Bone marrow (tissue), 2 donors: ENCODE data around the gene PRKCA.
"Not testable (repeated sequence)": the region's sequence is repeated elsewhere in the genome, so short reads cannot be mapped to it uniquely, and the experiment has no call there.

Experiments used
- DNase-seq, 2 donors: peaks; one replicate each; lab custom pipeline; 2025; lab: John Stamatoyannopoulos, UW

Gene PRKCA

GRCh38 chr17:66578781-66579489 is 276.5 kb downstream of the PRKCA start:
- DNase-seq: no peak

- DNase-seq: no peak
These were observed 277.1 kb downstream of the PRKCA start for GRCh38 chr17:66579556-66579955.

GRCh38 chr17:66580184-66580955 is 278.0 kb downstream of the PRKCA start:
- no peak for DNase-seq

GRCh38 chr17:66580956-66581391 is 278.6 kb downstream of the PRKCA start:
- DNase-seq: no peak

GRCh38 chr17:66582373-66583111 is 280.1 kb downstream of the PRKCA start:
- no peak for DNase-seq

GRCh38 chr17:66583112-66583748 is 280.8 kb downstream of the PRKCA start:
- no peak for DNase-seq

GRCh38 chr17:66584927-66585326 is 282.5 kb downstream of the PRKCA start:
- no peak for DNase-seq

GRCh38 chr17:66585472-66585871 is 283.1 kb downstream of the PRKCA start:
- no peak for DNase-seq

GRCh38 chr17:66589892-66590291 is 287.5 kb downstream of the PRKCA start:
- DNase-seq: no peak

GRCh38 chr17:66593116-66593515 is 290.7 kb downstream of the PRKCA start:
- DNase-seq: no peak

- no peak for DNase-seq
These were observed 293.5 kb downstream of the PRKCA start for GRCh38 chr17:66595893-66596292.

GRCh38 chr17:66602659-66603384 is 300.4 kb downstream of the PRKCA start:
- no peak for DNase-seq

GRCh38 chr17:66604376-66604775 is 302.0 kb downstream of the PRKCA start:
- DNase-seq: no peak

GRCh38 chr17:66605541-66605940 is 303.1 kb downstream of the PRKCA start:
- no peak for DNase-seq

- no peak for DNase-seq
These were observed 308.1 kb downstream of the PRKCA start for GRCh38 chr17:66610361-66611133.

- DNase-seq: no peak
These were observed 309.0 kb downstream of the PRKCA start for GRCh38 chr17:66611397-66611796.

GRCh38 chr17:66612993-66613392 is 310.6 kb downstream of the PRKCA start:
- DNase-seq: no peak

GRCh38 chr17:66614469-66614868 is 312.1 kb downstream of the PRKCA start:
- DNase-seq: no peak

- no peak for DNase-seq
These were observed 316.8 kb downstream of the PRKCA start for GRCh38 chr17:66619206-66619605.

GRCh38 chr17:66620528-66620927 is 318.1 kb downstream of the PRKCA start:
- no peak for DNase-seq

- DNase-seq: not testable (repeated sequence)
These were observed 322.2 kb downstream of the PRKCA start for GRCh38 chr17:66624630-66625029.
